Testis (tissue), 2 donors: ENCODE measurements around the gene KLF11.

ENCODE experiments used
- POLR2A ChIP-seq: fragments of 450-650 bp; IDR thresholded peaks from one replicate; pipeline ENCODE4 v1.6.1; 2017; ENCODE audit warnings: antibody characterized with exemption, mild to moderate bottlenecking, moderate library complexity
- TF ChIP-seq, protein P1 (sequence below), 3 experiments: fragments of 450-650 bp in 2 of 3; fragments of 200-600 bp in 1 of 3; sonication (generic) in 1 of 3; IDR thresholded peaks; one replicate each; pipeline ENCODE4 v1.5.1; 2016 to 2019; ENCODE audit warnings: antibody characterized with exemption in 3 of 3, mild to moderate bottlenecking in 2 of 3, moderate library complexity in 1 of 3

DNA sequence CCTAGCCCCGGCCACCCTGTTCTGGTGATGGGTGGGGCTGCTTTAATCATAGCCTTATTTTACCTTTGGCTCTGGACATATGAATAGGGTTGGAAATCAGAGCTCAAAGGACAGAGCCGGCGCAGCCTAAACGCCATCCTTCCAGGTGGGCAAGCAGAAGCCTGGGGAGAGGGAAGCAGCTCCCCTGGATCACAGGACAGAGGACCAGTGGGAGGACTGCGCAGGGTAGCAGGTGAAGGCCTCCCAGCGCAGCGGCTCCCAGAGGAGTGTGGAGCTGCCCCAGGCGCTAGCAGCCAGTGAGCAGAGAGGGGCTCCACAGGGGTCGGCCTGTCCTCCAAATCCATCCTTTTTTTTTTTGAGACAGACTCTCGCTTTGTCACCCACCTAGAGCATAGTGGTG, 53.3 kb downstream of the KLF11 start:
- TF ChIP-seq, protein P1, sequence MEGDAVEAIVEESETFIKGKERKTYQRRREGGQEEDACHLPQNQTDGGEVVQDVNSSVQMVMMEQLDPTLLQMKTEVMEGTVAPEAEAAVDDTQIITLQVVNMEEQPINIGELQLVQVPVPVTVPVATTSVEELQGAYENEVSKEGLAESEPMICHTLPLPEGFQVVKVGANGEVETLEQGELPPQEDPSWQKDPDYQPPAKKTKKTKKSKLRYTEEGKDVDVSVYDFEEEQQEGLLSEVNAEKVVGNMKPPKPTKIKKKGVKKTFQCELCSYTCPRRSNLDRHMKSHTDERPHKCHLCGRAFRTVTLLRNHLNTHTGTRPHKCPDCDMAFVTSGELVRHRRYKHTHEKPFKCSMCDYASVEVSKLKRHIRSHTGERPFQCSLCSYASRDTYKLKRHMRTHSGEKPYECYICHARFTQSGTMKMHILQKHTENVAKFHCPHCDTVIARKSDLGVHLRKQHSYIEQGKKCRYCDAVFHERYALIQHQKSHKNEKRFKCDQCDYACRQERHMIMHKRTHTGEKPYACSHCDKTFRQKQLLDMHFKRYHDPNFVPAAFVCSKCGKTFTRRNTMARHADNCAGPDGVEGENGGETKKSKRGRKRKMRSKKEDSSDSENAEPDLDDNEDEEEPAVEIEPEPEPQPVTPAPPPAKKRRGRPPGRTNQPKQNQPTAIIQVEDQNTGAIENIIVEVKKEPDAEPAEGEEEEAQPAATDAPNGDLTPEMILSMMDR (IDR thresholded peaks at IDR 0.05): no peak
- no peak for TF ChIP-seq POLR2A
